Osteoblast (primary cell): ENCODE data around the gene VASH2. TPM values are rescaled to one million over a fixed set of nuclear protein-coding genes. Genes with fewer than 3 reads are reported as not detected.

Experiments used
- DNase-seq: peaks from one replicate; pipeline ENCODE4 v3.0.0; 2011; ENCODE audit warnings: low spot score, mixed read lengths; ENCODE audit not compliant: insufficient read length; ENCODE audit errors: missing footprints
- H2AFZ ChIP-seq: 2 replicates; pipeline ENCODE4 v1.6.0; 2011; ENCODE audit warnings: mild to moderate bottlenecking, low read length
- H3K27ac ChIP-seq: 2 replicates; pipeline ENCODE4 v1.5.1; 2011; ENCODE audit warnings: mild to moderate bottlenecking, low read depth, low read length, moderate library complexity
- H3K27me3 ChIP-seq: 2 replicates; pipeline ENCODE4 v1.6.0; 2012; ENCODE audit warnings: mild to moderate bottlenecking, control low read depth, inconsistent platforms, low read length, moderate library complexity; ENCODE audit not compliant: insufficient read depth
- H3K36me3 ChIP-seq: 2 replicates; pipeline ENCODE4 v1.5.1; 2011; ENCODE audit warnings: mild to moderate bottlenecking, low read length, control low read depth, moderate library complexity; ENCODE audit not compliant: insufficient read depth
- H3K4me1 ChIP-seq: 2 replicates; pipeline ENCODE4 v1.5.1; 2011; ENCODE audit warnings: mild to moderate bottlenecking, low read length, control low read depth, moderate library complexity; ENCODE audit not compliant: insufficient read depth
- H3K4me2 ChIP-seq: 2 replicates; pipeline ENCODE4 v1.6.0; 2011; ENCODE audit warnings: mild to moderate bottlenecking, low read length; ENCODE audit not compliant: insufficient read depth
- H3K4me3 ChIP-seq: fragments of 200-600 bp; sonication (generic); 3 replicates; pipeline ENCODE4 v1.5.1; 2012; ENCODE audit warnings: mild to moderate bottlenecking, low read length, inconsistent platforms; ENCODE audit not compliant: insufficient read depth
- H3K79me2 ChIP-seq: 2 replicates; pipeline ENCODE4 v1.6.0; 2012; ENCODE audit warnings: mild to moderate bottlenecking, low read length, control low read depth, inconsistent platforms; ENCODE audit not compliant: insufficient read depth
- H3K9me3 ChIP-seq: 2 replicates; pipeline ENCODE4 v1.5.1; 2011; ENCODE audit warnings: low read depth, low read length, control low read depth
- H4K20me1 ChIP-seq: 2 replicates; pipeline ENCODE4 v1.6.0; 2012; ENCODE audit warnings: mild to moderate bottlenecking, low read length, control low read depth; ENCODE audit not compliant: insufficient read depth
- CTCF ChIP-seq: IDR thresholded peaks from 2 replicates; pipeline ENCODE4 v1.5.1; 2011; ENCODE audit warnings: mild to moderate bottlenecking, low read depth, low read length, moderate library complexity; ENCODE audit errors: extremely low read depth
- total RNA-seq: library from RNA; depleted of rRNA; stranded (reverse); fragments of >200 nt; gene quantifications from 2 replicates; pipeline ENCODE4 v1.2.3, GENCODE V29; 2012

VASH2 gene
- total RNA-seq, 1 donor = 1.1 TPM

- Histone ChIP-seq H3K4me3 (no peak overlapping the region), H4K20me1 (no peaks in the 10 kb centered on the region), H2AFZ (no peak overlapping the region), H3K4me2 (no peak overlapping the region), H3K36me3 (no peaks in the 10 kb centered on the region), H3K4me1 (peaks cover 3% of the 10 kb centered on the region), H3K27ac (no peak overlapping the region), H3K79me2 (no peaks in the 10 kb centered on the region), H3K27me3 (peaks cover 2% of the 10 kb centered on the region), H3K9me3 (no peaks in the 10 kb centered on the region)
- DNase-seq = no peak
- TF ChIP-seq CTCF = no peak
Observed at GRCh38 chr1:212976586-212976985, 26.2 kb downstream of the VASH2 start.

GRCh38 chr1:212977781-212978645, 27.7 kb downstream of the VASH2 start:
- no peak overlapping the region for H2AFZ ChIP-seq
- H4K20me1 ChIP-seq = no peaks in the 10 kb centered on the region
- no peak overlapping the region for H3K4me3 ChIP-seq
- no peaks in the 10 kb centered on the region for H3K27me3 ChIP-seq
- no peak overlapping the region for H3K4me2 ChIP-seq
- TF ChIP-seq CTCF = no peak
- H3K79me2 ChIP-seq = no peaks in the 10 kb centered on the region
- no peak for DNase-seq
- no peak overlapping the region for H3K27ac ChIP-seq
- H3K9me3 ChIP-seq = no peaks in the 10 kb centered on the region
- H3K36me3 ChIP-seq = no peaks in the 10 kb centered on the region
- H3K4me1 ChIP-seq = peaks cover 3% of the 10 kb centered on the region

GRCh38 chr1:212979340-212980122, 29.2 kb downstream of the VASH2 start:
- DNase-seq = no peak
- H3K36me3 ChIP-seq = no peaks in the 10 kb centered on the region
- H3K4me3 ChIP-seq = no peak overlapping the region
- no peaks in the 10 kb centered on the region for H3K79me2 ChIP-seq
- no peaks in the 10 kb centered on the region for H3K27me3 ChIP-seq
- H4K20me1 ChIP-seq = no peaks in the 10 kb centered on the region
- H3K4me2 ChIP-seq = no peak overlapping the region
- no peak for TF ChIP-seq CTCF
- peaks cover 3% of the 10 kb centered on the region for H3K4me1 ChIP-seq
- H3K9me3 ChIP-seq = no peaks in the 10 kb centered on the region
- no peak overlapping the region for H3K27ac ChIP-seq
- H2AFZ ChIP-seq = no peak overlapping the region
